ENCODE results near the gene WDFY2. TPM values are rescaled to one million over a fixed set of nuclear protein-coding genes. Genes with fewer than 3 reads are reported as not detected.
A peak's percentile ranks its signal among the peaks of the same experiment; 100 is the strongest.

WDFY2 gene
- total and polyA plus RNA-seq, 4 donors = 3.4 to 10.5 (median 5.8) TPM

GRCh38 chr13:51581148-51581820 is 3.0 kb upstream of the WDFY2 start:
- Histone ChIP-seq H3K9ac (ENCODE audit: low read depth in 1 of 2, low read length in 2 of 2) (no peak overlapping the region), H3K4me1 (ENCODE audit: control insufficient read depth in 4 of 4, insufficient read depth in 4 of 4, low read length in 3 of 4) (peaks cover 0 to 13% (median 5%) of the 10 kb centered on the region in 4 donors), H3K9me3 (ENCODE audit: control insufficient read depth in 4 of 4, low read length in 3 of 4) (no peaks in the 10 kb centered on the region), H3K36me3 (ENCODE audit: control insufficient read depth in 4 of 4, insufficient read depth in 3 of 4, low read depth in 1 of 4, low read length in 3 of 4) (no peaks in the 10 kb centered on the region), H3K27ac (ENCODE audit: low read depth in 1 of 2, low read length in 2 of 2) (no peak overlapping the region), H3K27me3 (ENCODE audit: control insufficient read depth in 4 of 4, insufficient read depth in 4 of 4, low read length in 3 of 4) (no peaks in the 10 kb centered on the region), H3K4me3 (ENCODE audit: low read depth in 1 of 3, low read length in 3 of 3) (no peak overlapping the region)
- no peak for DNase-seq (ENCODE audit: low spot score)
- TF ChIP-seq, protein P1, sequence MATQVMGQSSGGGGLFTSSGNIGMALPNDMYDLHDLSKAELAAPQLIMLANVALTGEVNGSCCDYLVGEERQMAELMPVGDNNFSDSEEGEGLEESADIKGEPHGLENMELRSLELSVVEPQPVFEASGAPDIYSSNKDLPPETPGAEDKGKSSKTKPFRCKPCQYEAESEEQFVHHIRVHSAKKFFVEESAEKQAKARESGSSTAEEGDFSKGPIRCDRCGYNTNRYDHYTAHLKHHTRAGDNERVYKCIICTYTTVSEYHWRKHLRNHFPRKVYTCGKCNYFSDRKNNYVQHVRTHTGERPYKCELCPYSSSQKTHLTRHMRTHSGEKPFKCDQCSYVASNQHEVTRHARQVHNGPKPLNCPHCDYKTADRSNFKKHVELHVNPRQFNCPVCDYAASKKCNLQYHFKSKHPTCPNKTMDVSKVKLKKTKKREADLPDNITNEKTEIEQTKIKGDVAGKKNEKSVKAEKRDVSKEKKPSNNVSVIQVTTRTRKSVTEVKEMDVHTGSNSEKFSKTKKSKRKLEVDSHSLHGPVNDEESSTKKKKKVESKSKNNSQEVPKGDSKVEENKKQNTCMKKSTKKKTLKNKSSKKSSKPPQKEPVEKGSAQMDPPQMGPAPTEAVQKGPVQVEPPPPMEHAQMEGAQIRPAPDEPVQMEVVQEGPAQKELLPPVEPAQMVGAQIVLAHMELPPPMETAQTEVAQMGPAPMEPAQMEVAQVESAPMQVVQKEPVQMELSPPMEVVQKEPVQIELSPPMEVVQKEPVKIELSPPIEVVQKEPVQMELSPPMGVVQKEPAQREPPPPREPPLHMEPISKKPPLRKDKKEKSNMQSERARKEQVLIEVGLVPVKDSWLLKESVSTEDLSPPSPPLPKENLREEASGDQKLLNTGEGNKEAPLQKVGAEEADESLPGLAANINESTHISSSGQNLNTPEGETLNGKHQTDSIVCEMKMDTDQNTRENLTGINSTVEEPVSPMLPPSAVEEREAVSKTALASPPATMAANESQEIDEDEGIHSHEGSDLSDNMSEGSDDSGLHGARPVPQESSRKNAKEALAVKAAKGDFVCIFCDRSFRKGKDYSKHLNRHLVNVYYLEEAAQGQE (IDR thresholded peaks at IDR 0.05) = no peak
- TF ChIP-seq SP1 (IDR thresholded peaks at IDR 0.05) (peak; percentile 18), NR2F2 (IDR thresholded peaks at IDR 0.05) (no peak), HNF4A (conservative IDR thresholded peaks at IDR 0.05) (peak; percentile 37 to 50), RXRA (IDR thresholded peaks at IDR 0.05) (peak; percentile 27 to 36)
- TF ChIP-seq, protein P2, sequence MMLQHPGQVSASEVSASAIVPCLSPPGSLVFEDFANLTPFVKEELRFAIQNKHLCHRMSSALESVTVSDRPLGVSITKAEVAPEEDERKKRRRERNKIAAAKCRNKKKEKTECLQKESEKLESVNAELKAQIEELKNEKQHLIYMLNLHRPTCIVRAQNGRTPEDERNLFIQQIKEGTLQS (IDR thresholded peaks at IDR 0.05) = no peak
- TF ChIP-seq, protein P3, sequence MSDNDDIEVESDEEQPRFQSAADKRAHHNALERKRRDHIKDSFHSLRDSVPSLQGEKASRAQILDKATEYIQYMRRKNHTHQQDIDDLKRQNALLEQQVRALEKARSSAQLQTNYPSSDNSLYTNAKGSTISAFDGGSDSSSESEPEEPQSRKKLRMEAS (IDR thresholded peaks at IDR 0.05) = no peak
- TF ChIP-seq, protein P4, sequence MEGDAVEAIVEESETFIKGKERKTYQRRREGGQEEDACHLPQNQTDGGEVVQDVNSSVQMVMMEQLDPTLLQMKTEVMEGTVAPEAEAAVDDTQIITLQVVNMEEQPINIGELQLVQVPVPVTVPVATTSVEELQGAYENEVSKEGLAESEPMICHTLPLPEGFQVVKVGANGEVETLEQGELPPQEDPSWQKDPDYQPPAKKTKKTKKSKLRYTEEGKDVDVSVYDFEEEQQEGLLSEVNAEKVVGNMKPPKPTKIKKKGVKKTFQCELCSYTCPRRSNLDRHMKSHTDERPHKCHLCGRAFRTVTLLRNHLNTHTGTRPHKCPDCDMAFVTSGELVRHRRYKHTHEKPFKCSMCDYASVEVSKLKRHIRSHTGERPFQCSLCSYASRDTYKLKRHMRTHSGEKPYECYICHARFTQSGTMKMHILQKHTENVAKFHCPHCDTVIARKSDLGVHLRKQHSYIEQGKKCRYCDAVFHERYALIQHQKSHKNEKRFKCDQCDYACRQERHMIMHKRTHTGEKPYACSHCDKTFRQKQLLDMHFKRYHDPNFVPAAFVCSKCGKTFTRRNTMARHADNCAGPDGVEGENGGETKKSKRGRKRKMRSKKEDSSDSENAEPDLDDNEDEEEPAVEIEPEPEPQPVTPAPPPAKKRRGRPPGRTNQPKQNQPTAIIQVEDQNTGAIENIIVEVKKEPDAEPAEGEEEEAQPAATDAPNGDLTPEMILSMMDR (IDR thresholded peaks at IDR 0.05; ENCODE audit: low read depth, low read length, missing input control) = no peak
- WGBS = 88% methylated on average over 1 of the region's 1 CpG

GRCh38 chr13:51583469-51583874 is 790 bp upstream of the WDFY2 start:
- Histone ChIP-seq H3K27me3 (ENCODE audit: control insufficient read depth in 4 of 4, insufficient read depth in 4 of 4, low read length in 3 of 4) (no peaks in the 10 kb centered on the region), H3K4me1 (ENCODE audit: control insufficient read depth in 4 of 4, insufficient read depth in 4 of 4, low read length in 3 of 4) (peaks cover 0 to 13% (median 5%) of the 10 kb centered on the region in 4 donors), H3K9me3 (ENCODE audit: control insufficient read depth in 4 of 4, low read length in 3 of 4) (no peaks in the 10 kb centered on the region), H3K4me3 (ENCODE audit: low read depth in 1 of 3, low read length in 3 of 3) (peak overlapping the region; percentile 19 to 43 (median 32)), H3K36me3 (ENCODE audit: control insufficient read depth in 4 of 4, insufficient read depth in 3 of 4, low read depth in 1 of 4, low read length in 3 of 4) (no peaks in the 10 kb centered on the region), H3K27ac (ENCODE audit: low read depth in 1 of 2, low read length in 2 of 2) (peak overlapping the region; percentile 77 to 95), H3K9ac (ENCODE audit: low read depth in 1 of 2, low read length in 2 of 2) (peak overlapping the region in 1 of 2 donors; percentile 3)
- WGBS = 32% methylated on average over 9 of the region's 9 CpGs
- DNase-seq (ENCODE audit: low spot score) = no peak
- no peak for TF ChIP-seq GABPA (IDR thresholded peaks at IDR 0.05 in 1 of 2, conservative IDR thresholded peaks at IDR 0.05 in 1 of 2)
- TF ChIP-seq, protein P3 (IDR thresholded peaks at IDR 0.05) = no peak
- no peak for TF ChIP-seq HNF4A (conservative IDR thresholded peaks at IDR 0.05)
- no peak for TF ChIP-seq FOXA2 (IDR thresholded peaks at IDR 0.05)
- TF ChIP-seq, protein P4 (IDR thresholded peaks at IDR 0.05; ENCODE audit: low read depth, low read length, missing input control) = no peak
- TF ChIP-seq RAD21 (IDR thresholded peaks at IDR 0.05) = no peak
- no peak for TF ChIP-seq FOXA1 (IDR thresholded peaks at IDR 0.05)
- no peak for TF ChIP-seq JUND (IDR thresholded peaks at IDR 0.05)
- TF ChIP-seq, protein P5, sequence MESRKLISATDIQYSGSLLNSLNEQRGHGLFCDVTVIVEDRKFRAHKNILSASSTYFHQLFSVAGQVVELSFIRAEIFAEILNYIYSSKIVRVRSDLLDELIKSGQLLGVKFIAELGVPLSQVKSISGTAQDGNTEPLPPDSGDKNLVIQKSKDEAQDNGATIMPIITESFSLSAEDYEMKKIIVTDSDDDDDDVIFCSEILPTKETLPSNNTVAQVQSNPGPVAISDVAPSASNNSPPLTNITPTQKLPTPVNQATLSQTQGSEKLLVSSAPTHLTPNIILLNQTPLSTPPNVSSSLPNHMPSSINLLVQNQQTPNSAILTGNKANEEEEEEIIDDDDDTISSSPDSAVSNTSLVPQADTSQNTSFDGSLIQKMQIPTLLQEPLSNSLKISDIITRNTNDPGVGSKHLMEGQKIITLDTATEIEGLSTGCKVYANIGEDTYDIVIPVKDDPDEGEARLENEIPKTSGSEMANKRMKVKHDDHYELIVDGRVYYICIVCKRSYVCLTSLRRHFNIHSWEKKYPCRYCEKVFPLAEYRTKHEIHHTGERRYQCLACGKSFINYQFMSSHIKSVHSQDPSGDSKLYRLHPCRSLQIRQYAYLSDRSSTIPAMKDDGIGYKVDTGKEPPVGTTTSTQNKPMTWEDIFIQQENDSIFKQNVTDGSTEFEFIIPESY (IDR thresholded peaks at IDR 0.05) = no peak
- TF ChIP-seq, protein P2 (IDR thresholded peaks at IDR 0.05) = no peak
- TF ChIP-seq HNF4G (IDR thresholded peaks at IDR 0.05) = no peak
- TF ChIP-seq, protein P1 (IDR thresholded peaks at IDR 0.05) = no peak
